GM12864 (cell line): ENCODE data around the gene CADPS2.

Experiments
- DNase-seq: peaks from one replicate; pipeline ENCODE4 v3.0.0-alpha.2; 2011; ENCODE audit warnings: low read depth
- H3K4me3 ChIP-seq: 2 replicates; pipeline ENCODE4 v1.5.1; 2011; ENCODE audit warnings: mild to moderate bottlenecking, low read depth, low read length, control low read depth
- TF ChIP-seq, protein P1 (sequence below): IDR thresholded peaks from 2 replicates; pipeline ENCODE4 v1.5.1; 2011; ENCODE audit warnings: low read depth, mild to moderate bottlenecking, moderate library complexity, low read length, control low read depth, inconsistent platforms; ENCODE audit errors: missing control alignments

CADPS2 gene

DNA sequence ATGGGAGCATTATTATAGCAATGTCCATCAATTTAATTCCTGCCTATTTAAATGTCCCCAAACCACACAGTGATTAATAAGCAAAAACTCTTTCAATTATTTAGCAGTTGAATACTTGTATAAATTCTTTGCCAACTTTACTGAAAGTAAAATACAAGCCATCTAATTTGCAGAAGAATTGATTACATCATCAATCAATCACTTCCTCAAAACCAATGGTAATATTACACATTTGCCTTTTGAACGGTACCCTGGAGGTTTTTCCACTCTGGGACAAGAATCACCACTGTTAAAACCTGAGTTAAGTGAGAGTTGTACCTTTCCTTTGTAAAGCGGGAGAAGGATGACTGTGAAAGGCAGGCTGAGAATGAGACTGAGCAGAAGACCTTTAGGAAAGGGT, 280.3 kb downstream of the CADPS2 start:
- TF ChIP-seq, protein P1, sequence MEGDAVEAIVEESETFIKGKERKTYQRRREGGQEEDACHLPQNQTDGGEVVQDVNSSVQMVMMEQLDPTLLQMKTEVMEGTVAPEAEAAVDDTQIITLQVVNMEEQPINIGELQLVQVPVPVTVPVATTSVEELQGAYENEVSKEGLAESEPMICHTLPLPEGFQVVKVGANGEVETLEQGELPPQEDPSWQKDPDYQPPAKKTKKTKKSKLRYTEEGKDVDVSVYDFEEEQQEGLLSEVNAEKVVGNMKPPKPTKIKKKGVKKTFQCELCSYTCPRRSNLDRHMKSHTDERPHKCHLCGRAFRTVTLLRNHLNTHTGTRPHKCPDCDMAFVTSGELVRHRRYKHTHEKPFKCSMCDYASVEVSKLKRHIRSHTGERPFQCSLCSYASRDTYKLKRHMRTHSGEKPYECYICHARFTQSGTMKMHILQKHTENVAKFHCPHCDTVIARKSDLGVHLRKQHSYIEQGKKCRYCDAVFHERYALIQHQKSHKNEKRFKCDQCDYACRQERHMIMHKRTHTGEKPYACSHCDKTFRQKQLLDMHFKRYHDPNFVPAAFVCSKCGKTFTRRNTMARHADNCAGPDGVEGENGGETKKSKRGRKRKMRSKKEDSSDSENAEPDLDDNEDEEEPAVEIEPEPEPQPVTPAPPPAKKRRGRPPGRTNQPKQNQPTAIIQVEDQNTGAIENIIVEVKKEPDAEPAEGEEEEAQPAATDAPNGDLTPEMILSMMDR: no peak
- no peak for DNase-seq
- no peak overlapping the region for H3K4me3 ChIP-seq

DNA sequence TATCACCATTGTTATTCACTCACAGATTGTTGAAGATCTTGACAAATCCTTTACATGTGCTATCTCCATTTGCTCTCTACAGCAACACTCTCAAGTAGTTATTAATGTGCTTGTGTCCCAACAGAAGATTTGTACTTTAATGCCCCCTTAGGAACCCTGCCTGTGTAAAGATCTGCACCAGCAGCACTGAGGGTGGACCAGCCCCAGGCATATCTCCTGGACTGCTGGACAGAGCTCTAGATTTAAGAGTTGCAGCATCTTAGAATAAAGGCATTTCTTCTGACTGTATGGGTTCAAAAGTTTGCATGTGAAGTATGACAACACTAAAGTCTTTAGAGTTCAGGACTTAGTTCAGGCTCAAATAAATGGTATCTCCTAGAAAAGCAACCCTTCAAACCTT, 282.0 kb downstream of the CADPS2 start:
- TF ChIP-seq, protein P1: no peak

DNA sequence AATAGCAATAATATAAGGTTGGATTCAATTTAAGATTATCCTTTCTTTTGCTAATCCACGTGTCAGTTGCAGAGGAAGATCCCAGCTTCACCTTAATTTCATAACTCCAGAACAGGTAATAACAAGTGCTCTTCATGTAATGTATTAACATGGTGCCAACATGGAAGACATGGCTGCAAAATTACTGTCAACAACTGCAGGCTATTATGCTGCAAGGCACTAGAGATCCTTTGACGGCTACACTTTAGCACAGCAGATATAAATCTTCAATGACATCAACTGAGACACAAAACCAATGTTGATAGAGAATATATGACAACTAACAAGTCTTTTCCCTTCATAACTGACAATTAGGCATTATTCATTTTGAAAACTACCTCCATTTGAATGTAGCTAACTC, 283.5 kb downstream of the CADPS2 start:
- H3K4me3 ChIP-seq: no peak overlapping the region
- TF ChIP-seq, protein P1: no peak
- no peak for DNase-seq

More for the DNA sequence above, 282.0 kb downstream of the CADPS2 start:
- no peak overlapping the region for H3K4me3 ChIP-seq
- no peak for DNase-seq

DNA sequence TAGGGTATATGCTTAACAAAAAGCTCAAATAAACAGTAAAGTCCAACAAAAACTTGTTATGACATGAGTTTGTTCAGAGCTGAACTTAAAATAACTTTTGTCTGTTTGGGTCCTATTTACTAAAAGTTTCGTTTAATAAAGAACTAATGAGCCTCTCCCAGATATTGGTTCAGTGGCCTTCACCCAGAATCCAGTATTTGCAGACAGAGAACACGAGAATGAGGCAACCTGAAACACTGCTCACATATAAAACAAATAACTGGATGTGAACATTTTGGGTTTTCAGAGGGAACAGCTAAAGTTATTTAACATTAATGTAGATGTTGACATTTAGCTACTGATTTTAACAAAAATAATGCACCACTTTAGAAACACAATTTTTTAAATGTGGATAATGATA, 285.6 kb downstream of the CADPS2 start:
- DNase-seq: no peak
- no peak overlapping the region for H3K4me3 ChIP-seq
- TF ChIP-seq, protein P1: no peak

DNA sequence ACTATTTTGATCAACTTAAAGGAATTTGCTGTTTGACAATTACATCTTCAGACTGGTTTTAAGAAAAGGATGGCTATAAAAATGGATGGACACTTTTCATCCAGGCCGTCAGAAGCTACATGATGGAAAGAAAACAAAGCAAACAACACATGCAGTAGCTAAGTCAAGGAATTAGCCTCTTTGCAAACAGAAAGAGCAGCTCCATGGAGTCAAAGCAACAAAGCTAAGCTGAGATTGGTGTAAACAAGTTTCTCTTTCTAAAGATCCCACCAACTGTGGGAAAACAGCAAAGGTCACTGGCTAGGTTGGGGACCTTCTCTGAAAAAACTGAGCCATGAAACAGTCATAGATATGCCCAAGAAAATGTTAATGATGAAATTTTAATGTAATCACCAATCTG, 286.2 kb downstream of the CADPS2 start:
- no peak overlapping the region for H3K4me3 ChIP-seq
- TF ChIP-seq, protein P1: no peak
- DNase-seq: no peak

DNA sequence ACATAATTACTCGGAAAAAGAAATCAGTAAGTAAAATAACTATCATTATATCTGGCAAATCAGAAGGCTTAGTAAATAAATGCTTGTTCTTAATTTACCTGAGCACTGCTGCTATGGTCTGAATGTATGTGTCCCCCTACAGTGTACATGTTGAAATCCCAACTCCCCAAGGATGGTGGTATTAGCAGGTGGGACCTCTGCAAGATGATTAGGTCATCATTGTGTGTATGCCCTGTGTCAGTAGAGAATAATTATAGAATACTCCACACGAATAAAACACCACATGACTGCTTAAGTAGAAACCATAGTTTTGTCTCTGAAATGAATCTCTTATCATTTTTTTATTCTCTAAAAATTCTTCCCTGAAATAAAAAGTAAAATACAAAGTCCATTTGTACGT, 289.0 kb downstream of the CADPS2 start:
- no peak for DNase-seq
- TF ChIP-seq, protein P1: no peak
- H3K4me3 ChIP-seq: no peak overlapping the region

DNA sequence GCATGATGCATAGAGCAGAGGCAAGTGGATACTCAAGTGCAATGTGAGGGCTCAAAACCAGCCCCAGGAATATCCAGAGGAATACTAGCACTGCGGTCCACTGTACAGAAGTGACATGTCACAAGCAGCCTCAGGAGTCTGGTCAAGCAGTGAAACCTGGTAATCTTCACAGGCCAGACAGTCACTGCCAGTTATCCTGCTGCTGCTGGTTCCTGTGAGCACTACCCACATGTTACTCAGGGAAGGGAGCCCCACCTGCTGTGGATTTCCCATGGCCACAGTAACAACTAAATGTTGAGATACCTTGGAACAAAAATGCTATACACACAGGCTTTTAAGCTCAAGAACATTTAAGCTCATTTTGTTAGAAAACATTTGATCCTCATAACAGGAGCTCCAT, 290.4 kb downstream of the CADPS2 start:
- no peak for DNase-seq
- no peak overlapping the region for H3K4me3 ChIP-seq
- TF ChIP-seq, protein P1: no peak
